BLaER1 treated with 17β-estradiol and CSF1 and Interleukin-3, amounts not matched to agents 10 nM and 100 nM (cell line): ENCODE measurements around the gene DIS3L2.
A peak's percentile ranks its signal among the peaks of the same experiment; 100 is the strongest.
"Not testable (repeated sequence)": the region's sequence is repeated elsewhere in the genome, so short reads cannot be mapped to it uniquely, and the experiment has no call there.

Experiments used
- H3K27ac ChIP-seq, 11 experiments: shearing (Covaris generic); formaldehyde crosslinking; 2 replicates each; pipeline ENCODE4 v1.8.1; 2022
- H3K27me3 ChIP-seq, 11 experiments: shearing (Covaris generic); formaldehyde crosslinking; 2 replicates each; pipeline ENCODE4 v1.8.1; 2022
- H3K36me3 ChIP-seq, 11 experiments: shearing (Covaris generic); formaldehyde crosslinking; 2 replicates each; pipeline ENCODE4 v1.8.1; 2022
- H3K4me1 ChIP-seq, 10 experiments: shearing (Covaris generic); formaldehyde crosslinking; 2 replicates each; pipeline ENCODE4 v1.8.1; 2022
- H3K4me2 ChIP-seq, 11 experiments: shearing (Covaris generic); formaldehyde crosslinking; 2 replicates each; pipeline ENCODE4 v1.8.1; 2022
- H3K4me3 ChIP-seq, 10 experiments: shearing (Covaris generic); formaldehyde crosslinking; 2 replicates each; pipeline ENCODE4 v1.8.1; 2022
- H3K9ac ChIP-seq, 11 experiments: shearing (Covaris generic); formaldehyde crosslinking; 2 replicates each; pipeline ENCODE4 v1.8.1; 2022
- H3K9me3 ChIP-seq, 11 experiments: shearing (Covaris generic); formaldehyde crosslinking; replicated peaks in 1 of 11; 2 replicates each; pipeline ENCODE4 v1.8.1; 2022
- H4K20me1 ChIP-seq, 11 experiments: shearing (Covaris generic); formaldehyde crosslinking; 2 replicates each; pipeline ENCODE4 v1.8.1; 2022
- Cebpa-rat ChIP-seq, 11 experiments: shearing (Covaris generic); IDR thresholded peaks; 2 replicates each; pipeline ENCODE4 v1.8.1; 2022

The DIS3L2 gene

GRCh38 chr2:232352511-232353091, 391.1 kb downstream of the DIS3L2 start:
- Histone ChIP-seq H3K27me3 (peaks cover 37 to 48% (median 42%) of the 10 kb centered on the region in 11 experiments), H3K4me1 (peaks cover 0 to 16% (median 9%) of the 10 kb centered on the region in 10 experiments; a peak in 16 of 20 replicates), H3K9ac (no peak overlapping the region), H3K4me2 (no peak overlapping the region), H3K4me3 (no peak overlapping the region), H3K9me3 (peaks cover 0 to 22% (median 11%) of the 10 kb centered on the region in 11 experiments; a peak in 13 of 22 replicates), H3K36me3 (no peaks in the 10 kb centered on the region), H4K20me1 (peaks cover 0 to 33% (median 0%) of the 10 kb centered on the region in 11 experiments; a peak in 5 of 22 replicates), H3K27ac (no peak overlapping the region)
- TF ChIP-seq Cebpa-rat (IDR thresholded peaks at IDR 0.05), result no peak

GRCh38 chr2:232353096-232353495, 391.6 kb downstream of the DIS3L2 start:
- Histone ChIP-seq H4K20me1 (peaks cover 0 to 33% (median 0%) of the 10 kb centered on the region in 11 experiments; a peak in 5 of 22 replicates), H3K27ac (no peak overlapping the region), H3K9ac (no peak overlapping the region), H3K27me3 (peaks cover 37 to 48% (median 42%) of the 10 kb centered on the region in 11 experiments), H3K9me3 (peaks cover 0 to 22% (median 11%) of the 10 kb centered on the region in 11 experiments; a peak in 13 of 22 replicates), H3K4me2 (no peak overlapping the region), H3K4me3 (no peak overlapping the region), H3K36me3 (no peaks in the 10 kb centered on the region), H3K4me1 (peaks cover 0 to 16% (median 9%) of the 10 kb centered on the region in 10 experiments; a peak in 16 of 20 replicates)
- TF ChIP-seq Cebpa-rat (IDR thresholded peaks at IDR 0.05), result no peak

- peaks cover 37 to 48% (median 42%) of the 10 kb centered on the region in 11 experiments for H3K27me3 ChIP-seq
These were observed 392.1 kb downstream of the DIS3L2 start for GRCh38 chr2:232353660-232354059.

GRCh38 chr2:232354069-232354468, 392.6 kb downstream of the DIS3L2 start:
- Histone ChIP-seq H4K20me1 (peaks cover 0 to 29% (median 0%) of the 10 kb centered on the region in 11 experiments; a peak in 5 of 22 replicates), H3K4me2 (0 out of 22 replicates have a peak overlapping the region, but pooled peaks of 1 of the 11 experiments have one; percentile 7), H3K27ac (no peak overlapping the region), H3K4me1 (peaks cover 0 to 9% (median 4%) of the 10 kb centered on the region in 10 experiments; a peak in 16 of 20 replicates), H3K27me3 (peaks cover 37 to 48% (median 42%) of the 10 kb centered on the region in 11 experiments), H3K9me3 (peaks cover 0 to 22% (median 11%) of the 10 kb centered on the region in 11 experiments; a peak in 13 of 22 replicates), H3K4me3 (no peak overlapping the region), H3K36me3 (no peaks in the 10 kb centered on the region), H3K9ac (no peak overlapping the region)
- no peak for TF ChIP-seq Cebpa-rat (IDR thresholded peaks at IDR 0.05)

More at GRCh38 chr2:232353660-232354059, 392.1 kb downstream of the DIS3L2 start:
- Histone ChIP-seq H4K20me1 (peaks cover 0 to 33% (median 0%) of the 10 kb centered on the region in 11 experiments; a peak in 5 of 22 replicates), H3K9me3 (peaks cover 0 to 22% (median 11%) of the 10 kb centered on the region in 11 experiments; a peak in 13 of 22 replicates), H3K4me2 (no peak overlapping the region), H3K4me1 (peaks cover 0 to 13% (median 8%) of the 10 kb centered on the region in 10 experiments; a peak in 16 of 20 replicates), H3K27ac (no peak overlapping the region), H3K4me3 (no peak overlapping the region), H3K9ac (no peak overlapping the region), H3K36me3 (no peaks in the 10 kb centered on the region)
- no peak for TF ChIP-seq Cebpa-rat (IDR thresholded peaks at IDR 0.05)

GRCh38 chr2:232361646-232362045, 400.1 kb downstream of the DIS3L2 start:
- H3K36me3 ChIP-seq, result no peaks in the 10 kb centered on the region; a peak in 2 of 22 replicates
- peaks cover 21 to 46% (median 43%) of the 10 kb centered on the region in 10 experiments for H3K4me1 ChIP-seq
- H3K9ac ChIP-seq, result no peak overlapping the region; a peak in 1 of 22 replicates
- H3K27ac ChIP-seq, result peak overlapping the region in 4 of 11 experiments; percentile 59 to 67 (median 63); a peak in 6 of 22 replicates
- no peaks in the 10 kb centered on the region for H3K27me3 ChIP-seq
- no peaks in the 10 kb centered on the region for H4K20me1 ChIP-seq
- H3K4me3 ChIP-seq, result peak overlapping the region in 4 of 10 experiments; percentile 9 to 19 (median 15); a peak in 3 of 20 replicates
- TF ChIP-seq Cebpa-rat (IDR thresholded peaks at IDR 0.05), result no peak
- peaks cover 13 to 18% (median 15%) of the 10 kb centered on the region in 11 experiments for H3K9me3 ChIP-seq
- H3K4me2 ChIP-seq, result peak overlapping the region in 7 of 11 experiments; percentile 76 to 97 (median 89); a peak in 9 of 22 replicates

GRCh38 chr2:232362174-232362900, 400.8 kb downstream of the DIS3L2 start:
- Histone ChIP-seq H3K36me3 (no peaks in the 10 kb centered on the region; a peak in 2 of 22 replicates), H4K20me1 (no peaks in the 10 kb centered on the region), H3K4me1 (peaks cover 21 to 46% (median 43%) of the 10 kb centered on the region in 10 experiments), H3K4me3 (peak overlapping the region in 3 of 10 experiments; percentile 9 to 45 (median 14); a peak in 1 of 20 replicates), H3K9me3 (peaks cover 13 to 18% (median 15%) of the 10 kb centered on the region in 11 experiments), H3K27ac (peak overlapping the region in 5 of 11 experiments; percentile 39 to 74 (median 64); a peak in 9 of 22 replicates), H3K9ac (peak overlapping the region in 4 of 11 experiments; percentile 59 to 68 (median 64); a peak in 4 of 22 replicates), H3K27me3 (no peaks in the 10 kb centered on the region), H3K4me2 (peak overlapping the region; percentile 76 to 99 (median 91); a peak in 21 of 22 replicates)
- peak in 2 of 11 experiments; percentile 40 to 45; a peak in 2 of 22 replicates for TF ChIP-seq Cebpa-rat (IDR thresholded peaks at IDR 0.05)

GRCh38 chr2:232363064-232363783, 401.7 kb downstream of the DIS3L2 start:
- H3K4me3 ChIP-seq, result peak overlapping the region; percentile 21 to 58 (median 43); a peak in 15 of 20 replicates
- peaks cover 24 to 55% (median 51%) of the 10 kb centered on the region in 10 experiments for H3K4me1 ChIP-seq

More at GRCh38 chr2:232363064-232363783, 401.7 kb downstream of the DIS3L2 start:
- H3K9ac ChIP-seq, result peak overlapping the region; percentile 20 to 77 (median 59); a peak in 21 of 22 replicates
- H3K27ac ChIP-seq, result peak overlapping the region; percentile 21 to 74 (median 49); a peak in 20 of 22 replicates
- not testable (repeated sequence) for H3K36me3 ChIP-seq, H4K20me1 ChIP-seq, H3K27me3 ChIP-seq
- H3K4me2 ChIP-seq, result peak overlapping the region; percentile 76 to 99 (median 91)
- peaks cover 13 to 18% (median 15%) of the 10 kb centered on the region in 11 experiments for H3K9me3 ChIP-seq
